Renal cortex interstitium (tissue), 11 donors: ENCODE data around the gene DYNC1H1. TPM values are rescaled to one million over a fixed set of nuclear protein-coding genes. Genes with fewer than 3 reads are reported as not detected.
A peak's percentile ranks its signal among the peaks of the same experiment; 100 is the strongest.

Experiments
- DNase-seq, 11 donors: peaks; one replicate each; pipeline ENCODE4 v3.0.0-alpha.2; 2013; ENCODE audit warnings: low read depth in 9 of 11, low spot score in 4 of 11; ENCODE audit errors: extremely low read depth in 1 of 11
- polyA plus RNA-seq, 3 donors: library from polyadenylated mRNA; unstranded; fragments of 120-200 nt; gene quantifications; one replicate each; pipeline ENCODE4 v1.2.1, GENCODE V29; 2013; ENCODE audit not compliant: insufficient read length in 3 of 3

Gene DYNC1H1
- polyA plus RNA-seq, 3 donors: 335 to 380 (median 342) TPM

- no peak for DNase-seq
Observed at GRCh38 chr14:101933209-101933608, 31.2 kb upstream of the DYNC1H1 start.

GRCh38 chr14:101934601-101935150 is 29.7 kb upstream of the DYNC1H1 start:
- DNase-seq: no peak

- DNase-seq: no peak
Observed at GRCh38 chr14:101937926-101938767, 26.2 kb upstream of the DYNC1H1 start.

- no peak for DNase-seq
Observed at GRCh38 chr14:101939646-101940170, 24.7 kb upstream of the DYNC1H1 start.

GRCh38 chr14:101944451-101944850 is 19.9 kb upstream of the DYNC1H1 start:
- no peak for DNase-seq

- DNase-seq: no peak
Observed at GRCh38 chr14:101945171-101945570, 19.2 kb upstream of the DYNC1H1 start.

DNA sequence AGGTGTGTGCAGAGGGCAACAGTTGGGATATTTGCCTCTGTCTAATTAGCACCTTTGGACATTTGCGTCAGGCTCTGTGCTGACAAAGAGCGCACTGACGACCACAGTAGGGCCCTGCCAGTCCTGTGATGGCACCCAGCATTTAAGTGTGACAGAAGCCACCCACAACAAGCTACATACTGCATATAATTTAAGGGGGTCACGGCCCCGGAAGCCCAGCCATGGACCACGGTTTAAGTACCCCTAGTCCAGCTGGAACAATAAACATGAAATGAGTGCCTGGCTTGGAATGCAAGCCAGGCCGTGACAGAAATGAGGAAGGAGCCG is 16.8 kb upstream of the DYNC1H1 start:
- peak in 1 of 11 donors; percentile 77 for DNase-seq

GRCh38 chr14:101947904-101948665 is 16.3 kb upstream of the DYNC1H1 start:
- DNase-seq: peak; percentile 100

- no peak for DNase-seq
Observed at GRCh38 chr14:101948666-101949216, 15.6 kb upstream of the DYNC1H1 start.

DNA sequence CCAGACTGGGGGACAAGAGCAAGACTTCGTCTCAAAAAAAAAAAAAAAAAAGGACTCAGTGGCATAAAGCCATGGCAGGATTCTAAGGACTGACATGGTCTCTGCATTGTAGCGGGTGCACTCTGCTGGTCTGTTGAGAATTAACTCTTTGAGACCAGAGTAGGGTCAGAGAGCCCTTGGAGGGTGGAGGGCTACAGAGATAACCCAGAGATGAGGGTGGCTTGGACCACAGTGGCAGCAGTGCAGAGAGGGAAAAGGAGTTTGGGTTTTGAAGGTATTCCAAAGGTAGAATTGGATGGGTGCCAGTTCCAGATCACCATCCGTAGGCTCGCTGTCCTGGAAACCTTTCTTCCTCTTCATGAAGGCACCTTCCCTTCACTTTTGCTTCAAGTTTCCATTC is 14.3 kb upstream of the DYNC1H1 start:
- DNase-seq: no peak

DNA sequence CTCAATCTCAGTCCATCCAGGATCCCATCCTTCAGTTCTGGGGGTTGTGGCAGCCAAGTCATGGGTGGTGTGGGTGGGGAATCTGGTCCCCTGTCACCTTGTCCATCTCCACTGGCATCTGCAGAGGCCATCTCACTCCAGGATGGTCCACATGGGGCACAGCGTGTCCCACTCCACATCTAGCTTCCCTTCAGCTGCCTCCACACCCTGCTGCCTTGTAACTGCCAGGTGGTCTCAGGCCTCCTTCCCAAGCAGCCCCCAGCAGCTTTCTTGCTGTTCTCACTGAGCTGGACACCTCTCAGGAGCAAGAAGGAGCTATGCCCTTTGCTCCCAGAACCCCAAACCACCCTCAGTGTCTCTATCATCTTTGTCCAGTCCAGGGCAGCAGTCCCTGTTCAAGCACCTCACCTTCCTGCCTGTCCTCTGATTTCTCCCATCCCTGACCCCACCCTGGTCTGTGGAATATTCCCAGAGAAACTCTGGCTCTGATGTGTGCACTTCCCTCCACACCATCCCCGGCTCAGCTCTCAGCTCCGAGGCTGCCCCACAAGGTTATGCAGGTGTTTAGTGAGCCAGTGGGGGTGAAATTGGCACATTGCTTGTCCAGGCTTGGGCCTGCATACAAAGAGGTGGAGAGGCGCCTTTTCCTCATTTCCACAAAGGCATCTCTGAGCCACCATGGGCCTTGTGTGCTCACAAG is 13.7 kb upstream of the DYNC1H1 start:
- DNase-seq: no peak

- DNase-seq: no peak
Observed at GRCh38 chr14:101953151-101953550, 11.2 kb upstream of the DYNC1H1 start.

DNA sequence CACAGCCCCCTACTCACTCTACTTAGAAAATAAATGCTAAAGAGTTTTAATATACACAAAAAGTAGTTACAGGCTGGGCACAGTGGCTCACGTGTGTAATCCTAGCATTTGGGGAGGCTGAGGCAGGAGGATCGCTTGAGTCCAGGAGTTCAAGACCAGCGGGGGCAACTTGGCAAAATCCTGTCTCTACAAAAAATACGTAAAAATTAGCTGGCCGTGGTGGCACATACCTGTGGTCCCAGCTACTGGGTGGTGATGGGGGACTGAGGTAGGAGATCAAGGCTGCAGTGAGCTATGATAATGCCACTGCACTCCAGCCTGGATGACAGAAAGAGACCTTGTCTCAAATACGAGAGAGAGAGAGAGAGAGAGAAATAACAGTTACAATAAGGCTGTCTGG is 9.9 kb upstream of the DYNC1H1 start:
- no peak for DNase-seq

DNA sequence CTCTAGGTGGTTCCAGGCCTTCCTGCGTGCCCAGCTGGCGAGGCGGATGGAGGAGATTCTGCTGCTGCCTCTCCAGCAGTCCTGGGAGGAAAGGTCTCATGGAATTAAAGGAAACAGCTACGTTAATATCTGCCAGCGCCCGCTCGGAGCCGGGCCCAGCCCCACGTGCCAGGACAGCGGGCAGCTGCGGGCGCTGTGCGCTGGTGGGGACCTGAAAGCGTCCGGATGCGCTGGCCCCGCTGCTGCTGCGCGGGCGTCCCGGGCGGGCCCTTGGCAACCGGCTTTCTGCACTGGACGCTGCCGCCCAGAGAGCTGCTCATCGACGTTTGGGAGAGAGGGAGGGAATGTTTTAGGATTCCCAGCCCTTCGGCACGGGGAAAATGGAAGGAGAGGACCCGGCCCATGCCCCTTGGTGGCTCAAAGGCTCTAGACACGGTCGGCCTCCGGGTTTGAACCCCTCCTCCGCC is 8.6 kb upstream of the DYNC1H1 start:
- no peak for DNase-seq

DNA sequence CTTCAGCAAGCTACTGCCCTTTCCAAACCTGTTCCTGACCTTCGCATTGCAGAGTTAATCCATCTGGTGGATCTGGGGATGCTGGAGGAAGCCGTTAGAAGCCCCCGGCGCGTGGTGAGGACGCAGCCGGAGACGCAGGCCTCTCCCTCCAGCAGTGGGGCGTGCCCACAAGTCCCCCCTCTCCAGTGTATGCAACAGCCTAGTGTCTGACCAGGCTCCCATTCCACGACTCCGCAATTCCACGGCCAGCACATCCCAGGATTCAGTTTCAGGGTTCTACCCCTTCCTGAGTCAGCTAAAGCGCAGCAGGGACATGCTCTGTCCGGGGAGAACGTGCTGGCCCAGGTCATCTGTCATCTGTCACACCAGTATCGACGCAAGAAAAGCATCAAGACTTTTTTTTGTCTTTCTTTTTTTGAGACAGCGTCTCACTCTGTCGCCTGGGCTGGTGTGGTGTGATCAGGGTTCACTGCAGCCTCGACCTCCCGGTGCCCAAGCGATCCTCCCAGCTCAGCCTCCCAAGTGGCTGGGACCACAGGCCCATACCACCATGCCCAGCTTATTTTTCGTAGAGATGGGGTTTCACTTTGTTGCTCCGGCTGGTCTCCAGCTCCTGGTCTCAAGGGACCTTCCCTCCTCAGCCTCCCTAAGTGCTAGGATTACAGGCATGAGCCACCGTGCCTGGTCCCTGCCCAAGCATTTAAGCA is 8.0 kb upstream of the DYNC1H1 start:
- no peak for DNase-seq

DNA sequence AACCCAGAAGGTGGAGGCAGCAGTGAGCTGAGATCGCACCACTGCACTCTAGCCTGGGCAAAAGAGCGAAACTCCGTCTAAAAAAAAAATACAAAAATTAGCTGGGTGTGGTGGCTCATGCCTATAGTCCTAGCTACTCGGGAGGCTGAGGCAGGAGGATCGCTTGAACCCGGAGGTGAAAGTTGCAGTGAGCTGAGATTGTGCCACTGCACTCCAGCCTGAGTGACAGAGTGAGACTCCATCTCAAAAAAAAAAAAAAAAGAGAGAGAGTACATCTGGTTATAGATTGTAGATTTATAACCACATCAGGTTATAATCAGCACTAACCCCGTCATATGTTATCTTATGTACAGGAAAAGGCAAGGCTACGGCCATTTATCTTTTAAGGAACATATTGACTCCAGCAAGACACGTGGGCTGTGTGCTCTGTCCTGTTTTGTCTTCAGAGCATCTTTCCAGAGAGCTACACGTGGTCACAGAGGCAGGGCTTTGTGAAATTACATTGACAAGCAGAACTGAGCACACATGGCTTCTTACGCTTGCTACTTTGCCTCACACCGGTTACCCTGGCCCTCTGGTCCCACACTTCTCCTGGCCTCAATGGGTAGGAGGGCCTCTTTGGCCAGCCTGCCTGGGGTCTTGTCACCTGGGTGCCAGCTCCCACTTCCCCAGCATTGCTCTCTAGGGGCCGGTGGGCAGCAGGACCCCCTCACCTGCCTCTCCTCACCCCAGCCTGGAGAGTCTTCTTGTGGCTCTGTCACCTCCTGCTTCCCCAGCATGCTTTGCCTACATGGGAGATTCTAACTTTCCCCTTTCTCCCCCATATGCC is 6.8 kb upstream of the DYNC1H1 start:
- DNase-seq: no peak

DNA sequence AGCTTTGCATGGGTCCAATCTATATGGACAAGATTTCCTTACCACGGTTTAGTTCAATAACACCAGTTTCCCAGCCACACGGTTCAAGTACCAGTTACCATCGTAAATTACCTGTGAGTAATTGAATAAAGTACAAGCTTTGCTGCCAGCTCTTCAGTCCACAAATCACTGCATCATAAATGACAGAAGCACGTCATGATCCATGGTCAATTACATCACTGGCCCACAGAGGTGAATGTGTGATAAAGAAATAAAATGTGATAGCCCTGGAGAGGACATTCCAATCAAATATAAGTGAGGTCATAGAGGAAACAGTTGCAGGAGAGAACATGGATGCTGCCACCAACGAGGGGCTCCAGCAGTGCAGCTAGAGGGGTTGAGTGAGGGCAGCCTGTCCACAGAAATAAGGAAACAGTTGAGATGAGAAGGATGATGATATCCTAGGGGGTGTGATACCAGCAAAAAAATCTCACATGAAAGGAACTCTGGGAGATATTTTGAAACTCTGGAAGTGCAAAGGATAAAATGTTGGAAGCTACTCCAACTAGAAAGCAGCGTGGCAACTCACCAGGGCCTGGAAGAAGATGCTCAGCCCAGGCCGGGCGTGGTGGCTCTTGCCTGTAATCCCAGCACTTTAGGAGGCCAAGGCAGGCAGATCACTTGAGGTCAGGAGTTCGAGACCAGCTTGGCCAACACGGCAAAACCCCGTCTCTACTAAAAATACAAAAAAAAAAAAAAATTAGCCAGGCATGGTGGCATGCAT is 5.8 kb upstream of the DYNC1H1 start:
- no peak for DNase-seq
